ENCODE data around the gene CHST2. TPM values are rescaled to one million over a fixed set of nuclear protein-coding genes. Genes with fewer than 3 reads are reported as not detected.

CHST2 gene
- total RNA-seq (2021) (13.2 to 17.3 TPM (median 13.4 TPM) in 3 replicates), Bru-seq, nascent RNA (percentile 74 among the genes with signal in this experiment)
- long read RNA-seq, experiment 1, full-length matches to known transcripts: 49 of 57 reads
- long read RNA-seq, experiment 1, partial matches to known transcripts: 0 of 57 reads
- long read RNA-seq, experiment 1, other reads (novel, unspliced or antisense): 8 of 57 reads
- long read RNA-seq, experiment 2, full-length matches to known transcripts: 18 of 39 reads
- long read RNA-seq, experiment 2, partial matches to known transcripts: 0 of 39 reads
- long read RNA-seq, experiment 2, other reads (novel, unspliced or antisense): 21 of 39 reads
- long read RNA-seq, experiment 3, partial matches to known transcripts: 0 of 1 reads
- long read RNA-seq, experiment 3, other reads (novel, unspliced or antisense): 1 of 1 reads

DNA sequence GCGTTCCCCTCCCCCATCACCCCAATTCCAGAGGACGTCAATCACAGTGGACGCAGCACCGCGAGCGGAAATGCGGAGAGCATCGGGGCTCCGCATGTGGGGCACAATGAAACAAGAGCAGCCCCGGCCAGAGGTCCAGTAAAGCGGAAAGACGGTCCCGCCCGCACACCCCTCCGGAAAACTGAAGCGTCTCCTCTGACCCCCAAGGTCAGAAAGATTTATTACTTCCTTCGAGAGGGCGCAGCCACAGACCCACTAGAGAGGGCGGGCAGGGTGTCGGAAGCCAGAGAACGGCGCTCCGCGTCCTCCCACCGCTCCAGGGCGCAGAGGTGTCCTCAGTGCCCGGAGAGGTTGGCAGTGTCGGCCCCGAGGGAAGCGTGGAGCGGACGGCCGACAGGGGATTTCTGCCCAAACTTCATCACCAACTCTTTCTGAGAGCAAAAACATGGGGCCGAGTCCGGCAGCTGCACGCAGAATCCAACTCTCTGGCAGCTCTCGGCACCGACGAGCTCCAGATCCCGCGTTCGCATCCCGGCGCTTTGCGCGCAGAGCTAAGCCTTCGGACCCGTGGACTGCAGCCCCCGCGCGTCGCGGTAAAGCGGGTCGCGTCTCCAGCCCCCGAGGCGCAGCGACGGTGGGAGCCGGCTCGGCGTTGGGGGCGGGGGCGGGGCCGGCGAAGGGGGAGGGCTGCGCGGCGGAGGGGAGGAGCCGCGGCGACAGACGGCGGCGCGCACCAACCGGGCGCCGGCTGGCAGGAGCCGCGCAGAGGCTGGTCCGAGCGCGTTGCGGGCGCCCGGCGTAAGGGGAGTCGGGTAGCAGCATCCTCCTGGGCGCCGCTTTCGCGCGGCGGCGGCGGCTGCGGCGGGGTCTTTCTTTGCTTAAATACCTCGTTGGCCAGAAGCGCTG is at the start of gene CHST2:
TSS of gene CHST2 (plus strand) at position 763 of the 906 bp plus-strand sequence. CDS start 1,046 bp downstream, outside the sequence.
- ATAC-seq: peak; percentile 90
- H3K9me3 Mint-ChIP-seq: no peaks in the 10 kb centered on the region
- DNase-seq (ENCODE audit: low spot score): peak; percentile 81
- peak within 1 kb of the TSS; percentile 90 for H3K4me3 Mint-ChIP-seq
- TF ChIP-seq, protein P1, sequence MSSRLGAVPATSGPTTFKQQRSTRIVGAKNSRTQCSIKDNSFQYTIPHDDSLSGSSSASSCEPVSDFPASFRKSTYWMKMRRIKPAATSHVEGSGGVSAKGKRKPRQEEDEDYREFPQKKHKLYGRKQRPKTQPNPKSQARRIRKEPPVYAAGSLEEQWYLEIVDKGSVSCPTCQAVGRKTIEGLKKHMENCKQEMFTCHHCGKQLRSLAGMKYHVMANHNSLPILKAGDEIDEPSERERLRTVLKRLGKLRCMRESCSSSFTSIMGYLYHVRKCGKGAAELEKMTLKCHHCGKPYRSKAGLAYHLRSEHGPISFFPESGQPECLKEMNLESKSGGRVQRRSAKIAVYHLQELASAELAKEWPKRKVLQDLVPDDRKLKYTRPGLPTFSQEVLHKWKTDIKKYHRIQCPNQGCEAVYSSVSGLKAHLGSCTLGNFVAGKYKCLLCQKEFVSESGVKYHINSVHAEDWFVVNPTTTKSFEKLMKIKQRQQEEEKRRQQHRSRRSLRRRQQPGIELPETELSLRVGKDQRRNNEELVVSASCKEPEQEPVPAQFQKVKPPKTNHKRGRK (CRISPR knock-in tag; IDR thresholded peaks at IDR 0.05; ENCODE audit: borderline replicate concordance): no peak
- TF ChIP-seq FOXP1 (CRISPR knock-in tag; IDR thresholded peaks at IDR 0.05; ENCODE audit: borderline replicate concordance): peak; percentile 12; the same call in 1 of the 2 replicates
- peak; percentile 55; the same call in 1 of the 2 replicates for TF ChIP-seq NFYB (CRISPR knock-in tag; conservative IDR thresholded peaks at IDR 0.05; ENCODE audit: low read depth)
- peak; percentile 30; the same call in 1 of the 2 replicates for TF ChIP-seq ESRRA (CRISPR knock-in tag; IDR thresholded peaks at IDR 0.05; ENCODE audit: borderline replicate concordance)
- 0 out of 2 replicates have a peak, but pooled peaks have one; percentile 19 for TF ChIP-seq TEAD1 (CRISPR knock-in tag; IDR thresholded peaks at IDR 0.05)
- no peak for TF ChIP-seq GABPB1 (CRISPR knock-in tag; IDR thresholded peaks at IDR 0.05)
- 0 out of 2 replicates have a peak, but pooled peaks have one; percentile 61 for TF ChIP-seq ZBTB21 (CRISPR knock-in tag; IDR thresholded peaks at IDR 0.05; ENCODE audit: borderline replicate concordance)
- TF ChIP-seq, protein P2, sequence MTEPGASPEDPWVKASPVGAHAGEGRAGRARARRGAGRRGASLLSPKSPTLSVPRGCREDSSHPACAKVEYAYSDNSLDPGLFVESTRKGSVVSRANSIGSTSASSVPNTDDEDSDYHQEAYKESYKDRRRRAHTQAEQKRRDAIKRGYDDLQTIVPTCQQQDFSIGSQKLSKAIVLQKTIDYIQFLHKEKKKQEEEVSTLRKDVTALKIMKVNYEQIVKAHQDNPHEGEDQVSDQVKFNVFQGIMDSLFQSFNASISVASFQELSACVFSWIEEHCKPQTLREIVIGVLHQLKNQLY (CRISPR knock-in tag; IDR thresholded peaks at IDR 0.05): 0 out of 2 replicates have a peak, but pooled peaks have one; percentile 28
- TF ChIP-seq USF1 (CRISPR knock-in tag; IDR thresholded peaks at IDR 0.05): peak; percentile 43; the same call in 1 of the 2 replicates
- peak; percentile 18; the same call in 1 of the 2 replicates for TF ChIP-seq CBFB (CRISPR knock-in tag; IDR thresholded peaks at IDR 0.05; ENCODE audit: low read depth)
- TF ChIP-seq, protein P3, sequence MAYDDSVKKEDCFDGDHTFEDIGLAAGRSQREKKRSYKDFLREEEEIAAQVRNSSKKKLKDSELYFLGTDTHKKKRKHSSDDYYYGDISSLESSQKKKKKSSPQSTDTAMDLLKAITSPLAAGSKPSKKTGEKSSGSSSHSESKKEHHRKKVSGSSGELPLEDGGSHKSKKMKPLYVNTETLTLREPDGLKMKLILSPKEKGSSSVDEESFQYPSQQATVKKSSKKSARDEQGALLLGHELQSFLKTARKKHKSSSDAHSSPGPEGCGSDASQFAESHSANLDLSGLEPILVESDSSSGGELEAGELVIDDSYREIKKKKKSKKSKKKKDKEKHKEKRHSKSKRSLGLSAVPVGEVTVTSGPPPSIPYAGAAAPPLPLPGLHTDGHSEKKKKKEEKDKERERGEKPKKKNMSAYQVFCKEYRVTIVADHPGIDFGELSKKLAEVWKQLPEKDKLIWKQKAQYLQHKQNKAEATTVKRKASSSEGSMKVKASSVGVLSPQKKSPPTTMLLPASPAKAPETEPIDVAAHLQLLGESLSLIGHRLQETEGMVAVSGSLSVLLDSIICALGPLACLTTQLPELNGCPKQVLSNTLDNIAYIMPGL (CRISPR knock-in tag; IDR thresholded peaks at IDR 0.05): 0 out of 2 replicates have a peak, but pooled peaks have one; percentile 2
- TF ChIP-seq ZNF138 (CRISPR knock-in tag; conservative IDR thresholded peaks at IDR 0.05): no peak
- no peak for TF ChIP-seq PRRX2 (CRISPR knock-in tag; IDR thresholded peaks at IDR 0.05)
- peak; percentile 52; the same call in 1 of the 2 replicates for TF ChIP-seq MAX (CRISPR knock-in tag; IDR thresholded peaks at IDR 0.05)
- TF ChIP-seq, protein P4, sequence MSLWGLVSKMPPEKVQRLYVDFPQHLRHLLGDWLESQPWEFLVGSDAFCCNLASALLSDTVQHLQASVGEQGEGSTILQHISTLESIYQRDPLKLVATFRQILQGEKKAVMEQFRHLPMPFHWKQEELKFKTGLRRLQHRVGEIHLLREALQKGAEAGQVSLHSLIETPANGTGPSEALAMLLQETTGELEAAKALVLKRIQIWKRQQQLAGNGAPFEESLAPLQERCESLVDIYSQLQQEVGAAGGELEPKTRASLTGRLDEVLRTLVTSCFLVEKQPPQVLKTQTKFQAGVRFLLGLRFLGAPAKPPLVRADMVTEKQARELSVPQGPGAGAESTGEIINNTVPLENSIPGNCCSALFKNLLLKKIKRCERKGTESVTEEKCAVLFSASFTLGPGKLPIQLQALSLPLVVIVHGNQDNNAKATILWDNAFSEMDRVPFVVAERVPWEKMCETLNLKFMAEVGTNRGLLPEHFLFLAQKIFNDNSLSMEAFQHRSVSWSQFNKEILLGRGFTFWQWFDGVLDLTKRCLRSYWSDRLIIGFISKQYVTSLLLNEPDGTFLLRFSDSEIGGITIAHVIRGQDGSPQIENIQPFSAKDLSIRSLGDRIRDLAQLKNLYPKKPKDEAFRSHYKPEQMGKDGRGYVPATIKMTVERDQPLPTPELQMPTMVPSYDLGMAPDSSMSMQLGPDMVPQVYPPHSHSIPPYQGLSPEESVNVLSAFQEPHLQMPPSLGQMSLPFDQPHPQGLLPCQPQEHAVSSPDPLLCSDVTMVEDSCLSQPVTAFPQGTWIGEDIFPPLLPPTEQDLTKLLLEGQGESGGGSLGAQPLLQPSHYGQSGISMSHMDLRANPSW (CRISPR knock-in tag; conservative IDR thresholded peaks at IDR 0.05; ENCODE audit: low read depth): no peak
- no peak for TF ChIP-seq TEAD4 (CRISPR knock-in tag; IDR thresholded peaks at IDR 0.05)
- TF ChIP-seq, protein P5, sequence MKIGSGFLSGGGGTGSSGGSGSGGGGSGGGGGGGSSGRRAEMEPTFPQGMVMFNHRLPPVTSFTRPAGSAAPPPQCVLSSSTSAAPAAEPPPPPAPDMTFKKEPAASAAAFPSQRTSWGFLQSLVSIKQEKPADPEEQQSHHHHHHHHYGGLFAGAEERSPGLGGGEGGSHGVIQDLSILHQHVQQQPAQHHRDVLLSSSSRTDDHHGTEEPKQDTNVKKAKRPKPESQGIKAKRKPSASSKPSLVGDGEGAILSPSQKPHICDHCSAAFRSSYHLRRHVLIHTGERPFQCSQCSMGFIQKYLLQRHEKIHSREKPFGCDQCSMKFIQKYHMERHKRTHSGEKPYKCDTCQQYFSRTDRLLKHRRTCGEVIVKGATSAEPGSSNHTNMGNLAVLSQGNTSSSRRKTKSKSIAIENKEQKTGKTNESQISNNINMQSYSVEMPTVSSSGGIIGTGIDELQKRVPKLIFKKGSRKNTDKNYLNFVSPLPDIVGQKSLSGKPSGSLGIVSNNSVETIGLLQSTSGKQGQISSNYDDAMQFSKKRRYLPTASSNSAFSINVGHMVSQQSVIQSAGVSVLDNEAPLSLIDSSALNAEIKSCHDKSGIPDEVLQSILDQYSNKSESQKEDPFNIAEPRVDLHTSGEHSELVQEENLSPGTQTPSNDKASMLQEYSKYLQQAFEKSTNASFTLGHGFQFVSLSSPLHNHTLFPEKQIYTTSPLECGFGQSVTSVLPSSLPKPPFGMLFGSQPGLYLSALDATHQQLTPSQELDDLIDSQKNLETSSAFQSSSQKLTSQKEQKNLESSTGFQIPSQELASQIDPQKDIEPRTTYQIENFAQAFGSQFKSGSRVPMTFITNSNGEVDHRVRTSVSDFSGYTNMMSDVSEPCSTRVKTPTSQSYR (CRISPR knock-in tag; IDR thresholded peaks at IDR 0.05): peak; percentile 39; the same call in 1 of the 2 replicates
- peak; percentile 65; the same call in 1 of the 2 replicates for TF ChIP-seq TP53 (CRISPR knock-in tag; IDR thresholded peaks at IDR 0.05)
- TF ChIP-seq CREB1 (CRISPR knock-in tag; IDR thresholded peaks at IDR 0.05): 0 out of 2 replicates have a peak, but pooled peaks have one; percentile 26
- POLR2A ChIA-PET: interaction anchor here (1.0 kb wide), 1 partner anchor 118 kb away, joined by 3 read pairs; the partner anchor contains the start of gene U2SURP
- H3K27me3 Mint-ChIP-seq (ENCODE audit: low read depth): peaks cover 22% of the 10 kb centered on the region
- peak within 1 kb of the TSS; percentile 63; the same call in 1 of the 2 replicates for H3K27ac Mint-ChIP-seq
- H3K4me1 Mint-ChIP-seq: peaks cover 29% of the 10 kb centered on the region
- CTCF ChIA-PET: interaction anchor here (0.9 kb wide), 1 partner anchor 525 kb away, joined by 3 read pairs; no protein-coding TSS in a partner anchor
- peaks cover 4% of the 10 kb centered on the region for H3K36me3 Mint-ChIP-seq

All from WTC11 (cell line).